Stimulated activated CD4-positive, alpha-beta T cell treated with anti-CD3 and anti-CD28 coated beads, Interleukin-15, amount 100 ng/mL, for 48 hours (primary cell): ENCODE measurements around the gene MORN2.
"Not testable (repeated sequence)": the region's sequence is repeated elsewhere in the genome, so short reads cannot be mapped to it uniquely, and the experiment has no call there.

Experiments
- DNase-seq, 2 donors: peaks; one replicate each; pipeline ENCODE4 v3.0.0-alpha.2; 2020; ENCODE audit warnings: low read depth in 2 of 2

The MORN2 gene

DNA sequence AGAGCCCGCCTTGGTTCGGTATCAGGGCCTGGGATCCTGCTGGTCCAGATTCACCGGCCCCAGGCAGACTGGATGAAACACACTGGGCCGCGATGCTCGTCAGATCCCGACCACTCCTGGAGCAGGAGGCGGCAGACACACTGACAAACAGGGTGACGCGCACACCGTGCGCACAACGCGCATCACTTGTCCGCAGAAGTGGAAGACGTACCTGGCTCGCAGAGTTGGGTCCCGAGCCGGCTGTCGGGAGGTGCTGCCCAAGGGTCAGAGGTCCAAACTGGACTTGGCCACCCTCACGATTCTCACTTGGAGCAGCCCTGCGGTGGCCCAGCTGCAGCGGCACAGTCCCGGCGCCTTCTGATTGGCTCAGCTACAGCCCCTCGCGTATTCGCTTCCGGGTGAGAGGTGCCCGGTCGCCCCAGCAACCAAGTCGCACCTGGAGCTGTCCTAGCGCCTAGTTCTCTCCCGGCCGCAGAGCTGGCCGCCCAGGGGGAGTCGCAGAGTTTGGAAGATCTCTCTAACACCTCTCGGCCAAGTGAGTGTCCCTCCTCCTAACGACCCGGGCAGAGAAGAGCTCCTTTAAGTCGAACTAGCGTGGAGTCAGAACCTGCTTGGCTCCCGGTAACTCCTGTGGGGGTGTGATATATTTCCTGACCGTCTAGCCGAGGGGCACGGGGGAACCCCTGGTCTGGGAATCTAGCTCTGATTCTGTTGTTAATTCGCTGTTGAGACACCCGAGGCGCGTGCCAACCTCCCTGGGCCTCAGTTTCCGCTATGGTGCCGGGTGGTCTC is at the start of gene MORN2, which contains the start of gene DHX57:
Gene MORN2, plus strand, starts transcription at position 401 of the 792 bp plus-strand sequence.
Gene DHX57, minus strand, starts transcription at position 359 of the 792 bp plus-strand sequence. CDS start 7,529 bp downstream, outside the sequence.
- peak; percentile 62 to 76 for DNase-seq

DNA sequence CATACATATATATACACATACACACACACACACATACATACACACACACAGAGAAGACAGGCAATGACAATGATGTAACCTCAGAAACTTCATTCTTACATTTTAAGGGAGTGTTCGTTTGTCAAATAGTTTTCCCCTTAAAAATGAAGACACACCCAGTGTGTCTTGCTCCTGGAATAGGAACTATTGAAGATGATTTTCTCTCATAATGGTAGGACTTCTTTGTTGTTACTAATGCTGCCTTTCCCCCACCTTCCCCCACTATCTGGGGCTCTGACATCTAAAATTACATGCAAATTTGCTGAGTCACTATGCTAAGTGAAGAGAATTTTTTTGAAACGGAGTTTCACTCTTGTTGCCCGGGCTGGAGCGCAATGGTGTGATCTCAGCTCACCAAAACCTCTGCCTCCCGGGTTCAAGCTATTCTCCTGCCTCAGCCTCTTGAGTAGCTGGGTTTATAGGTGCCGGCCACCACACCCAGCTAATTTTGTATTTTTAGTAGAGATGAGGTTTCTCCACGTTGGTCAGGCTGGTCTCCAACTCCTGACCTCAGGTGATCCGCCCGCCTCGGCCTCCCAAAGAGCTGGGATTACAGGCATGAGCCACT is 48.1 kb upstream of the MORN2 start:
- DNase-seq = not testable (repeated sequence)

DNA sequence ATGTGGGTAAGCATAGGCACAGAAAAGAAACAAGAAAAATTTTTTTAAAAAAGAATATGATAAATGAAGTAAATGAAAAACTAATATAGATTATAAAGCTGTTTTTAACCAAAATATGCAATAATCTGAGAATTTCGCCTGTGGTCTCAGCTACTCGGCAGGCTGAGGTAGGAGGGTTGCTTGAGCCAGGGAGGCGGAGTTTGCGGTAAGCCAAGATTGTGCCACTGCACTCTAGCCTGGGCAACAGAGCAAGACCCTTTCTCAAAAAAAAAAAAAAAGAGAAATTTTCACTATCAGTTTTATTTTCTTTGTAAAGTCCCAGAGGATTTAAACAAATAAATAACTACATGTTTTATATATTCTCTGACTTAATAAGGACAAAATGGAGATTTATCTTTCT is 47.3 kb upstream of the MORN2 start:
- DNase-seq = no peak

DNA sequence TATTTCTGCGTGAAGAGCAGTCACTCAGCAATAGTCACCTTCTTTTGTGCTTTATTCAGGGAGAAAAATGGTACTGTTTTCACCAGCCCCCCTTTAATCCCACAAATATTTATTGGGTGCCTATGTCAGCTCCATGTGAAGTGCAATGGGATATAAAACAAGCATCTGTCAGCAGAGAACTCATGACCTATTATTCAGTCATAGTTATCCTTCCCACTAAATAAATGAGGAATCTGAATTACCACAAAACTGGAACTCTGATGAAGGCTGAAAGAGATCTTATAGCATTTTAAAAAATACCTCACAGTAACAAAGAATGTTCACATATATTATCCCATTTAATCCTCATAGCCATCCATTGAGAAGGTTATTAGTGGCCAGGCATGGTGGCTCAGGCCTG is 45.8 kb upstream of the MORN2 start:
- DNase-seq = no peak

DNA sequence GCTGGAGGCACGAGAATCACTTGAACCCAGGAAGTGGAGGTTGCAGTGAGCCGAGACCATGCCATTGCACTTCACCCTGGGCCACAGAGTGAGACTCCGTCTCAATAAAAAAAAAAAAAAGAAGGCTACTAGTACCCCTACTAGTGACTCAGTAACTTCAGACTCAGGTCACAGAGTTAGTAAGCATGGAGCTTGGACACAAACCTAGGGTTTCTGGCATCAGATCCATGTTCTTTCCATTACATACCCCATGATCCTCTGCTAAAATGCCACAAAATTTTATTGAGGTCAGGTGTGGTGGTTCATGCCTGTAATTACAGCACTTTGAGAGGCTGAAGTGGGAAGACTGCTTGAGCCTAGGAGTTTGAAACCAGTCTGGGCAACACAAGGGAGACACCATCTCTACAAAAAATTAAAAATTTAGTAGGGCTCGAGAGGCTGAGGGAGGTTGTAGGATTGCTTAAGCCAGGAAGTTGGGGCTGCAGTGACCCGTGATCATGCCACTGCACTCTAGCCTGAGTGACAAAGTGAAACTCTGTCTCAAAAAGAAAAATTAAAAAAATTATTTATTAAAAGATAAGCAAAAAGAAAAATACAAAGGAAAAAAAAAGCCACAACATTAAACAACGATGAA is 45.1 kb upstream of the MORN2 start:
- DNase-seq = no peak

DNA sequence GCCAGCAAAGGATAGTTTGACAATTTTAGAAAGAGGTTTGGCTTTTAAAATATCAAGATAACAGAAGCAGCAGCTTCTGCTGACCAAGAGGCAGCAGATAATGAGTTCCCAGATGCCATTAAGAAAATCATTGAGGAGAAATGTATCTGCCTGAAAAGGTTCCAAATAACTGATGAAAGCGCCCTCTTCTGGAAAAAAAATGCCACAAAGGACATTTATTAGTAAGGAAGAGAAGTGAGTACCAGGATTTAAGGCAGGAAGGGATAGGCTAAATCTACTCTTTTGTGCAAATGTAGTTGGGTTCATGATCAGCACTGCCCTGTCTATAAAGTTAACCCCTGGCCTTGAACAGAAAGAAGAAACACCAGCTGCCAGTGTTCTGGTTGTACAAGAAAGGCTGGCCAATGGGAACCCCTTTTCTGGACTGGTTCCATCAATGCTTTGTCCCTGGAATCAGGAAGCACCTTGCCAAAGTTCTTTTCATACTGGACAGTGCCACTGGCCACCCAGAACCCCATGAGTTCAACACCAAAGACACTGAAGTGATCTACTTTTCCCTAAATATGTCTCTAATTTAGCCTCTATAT is 40.7 kb upstream of the MORN2 start:
- no peak for DNase-seq

DNA sequence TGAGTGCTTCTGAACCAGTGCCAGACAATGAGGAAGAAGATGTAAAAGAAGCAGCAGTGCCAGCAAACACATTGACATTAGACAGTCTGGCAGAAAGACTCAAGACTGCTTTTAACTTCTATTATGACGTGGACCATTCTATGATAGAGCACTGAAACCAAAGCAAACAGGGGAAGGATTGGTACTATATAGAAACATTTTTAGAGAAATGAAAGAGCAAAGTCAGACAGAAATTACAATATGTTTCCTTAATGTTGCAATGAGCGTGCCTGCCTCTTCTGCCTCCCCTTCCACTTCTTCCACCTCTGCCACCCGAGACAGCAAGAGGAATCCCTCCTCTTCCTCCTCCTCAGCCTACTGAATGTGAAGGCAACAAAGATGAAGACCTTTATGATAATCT is 39.8 kb upstream of the MORN2 start:
- DNase-seq = no peak

DNA sequence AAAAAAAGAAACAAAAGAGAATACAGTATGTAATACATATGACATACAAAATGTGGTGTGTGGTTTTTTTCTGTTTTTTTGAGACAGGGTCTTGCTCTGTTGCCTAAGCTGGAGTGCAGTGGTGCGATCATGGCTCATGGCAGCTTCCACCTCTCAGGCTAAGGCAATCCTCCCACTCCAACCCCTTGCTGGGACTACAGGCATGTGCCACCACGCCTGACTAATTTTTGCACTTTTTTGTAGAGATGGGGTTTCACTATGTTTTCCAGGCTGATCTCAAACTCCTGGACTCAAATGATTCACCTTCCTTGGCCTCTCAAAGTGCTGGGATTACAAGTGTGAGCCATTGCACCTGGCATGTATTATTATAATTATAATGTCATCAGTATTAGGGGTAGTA is 39.0 kb upstream of the MORN2 start:
- DNase-seq = no peak

DNA sequence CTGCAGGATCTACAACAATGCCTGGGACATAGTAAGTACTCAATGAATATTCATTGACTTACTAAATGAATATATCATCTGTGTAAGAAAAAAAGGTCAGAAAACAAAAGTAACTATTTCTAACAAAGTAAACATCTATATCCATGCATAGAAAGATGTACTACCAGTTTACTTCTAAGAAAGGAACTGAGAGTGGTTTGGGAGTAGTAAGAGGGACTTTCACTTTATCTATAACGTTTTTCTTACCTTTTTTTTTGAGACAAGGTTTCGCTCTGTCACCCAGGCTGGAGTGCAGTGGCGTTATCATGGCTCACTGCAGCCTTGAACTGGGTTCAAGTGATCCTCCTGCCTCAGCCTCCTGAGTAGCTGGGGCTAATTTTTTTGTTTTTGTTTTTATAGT is 25.7 kb upstream of the MORN2 start:
- no peak for DNase-seq

DNA sequence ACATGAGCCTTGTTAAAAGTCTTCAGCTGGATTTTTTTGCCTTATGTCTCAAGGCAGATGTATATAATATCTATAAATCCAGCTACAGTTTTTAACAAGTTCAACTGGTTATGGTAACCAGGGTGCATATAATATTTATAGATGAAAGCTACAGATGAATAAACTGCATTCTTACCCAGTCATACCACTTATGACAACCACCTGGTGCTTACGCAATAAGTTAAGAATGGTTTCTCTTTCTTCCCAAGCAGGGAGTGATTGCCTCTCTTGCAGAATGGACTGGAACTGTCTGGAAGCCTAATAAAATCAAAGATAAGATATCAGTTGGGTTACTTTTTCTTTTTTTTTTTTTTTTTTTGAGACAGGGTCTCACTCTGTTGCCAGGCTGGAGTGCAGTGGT is 19.6 kb upstream of the MORN2 start:
- no peak for DNase-seq

DNA sequence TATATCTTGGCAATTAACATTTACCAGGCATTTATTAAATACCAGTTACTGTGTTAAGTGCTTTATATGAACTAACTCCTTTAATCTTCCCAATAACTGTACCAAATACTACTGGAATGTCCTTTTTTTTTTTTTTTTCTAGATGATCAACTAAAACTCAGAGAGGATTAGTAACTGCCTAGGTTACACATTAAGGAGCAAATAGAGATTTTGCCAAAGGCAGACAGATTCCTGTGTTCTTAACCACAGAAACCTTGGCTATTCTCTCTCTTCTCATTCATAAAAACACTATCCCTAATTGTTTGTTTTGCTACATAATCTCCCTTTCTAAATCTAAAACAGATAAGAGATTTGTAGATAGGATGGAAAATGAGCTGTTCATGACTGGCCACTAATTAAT is 13.3 kb upstream of the MORN2 start:
- no peak for DNase-seq

DNA sequence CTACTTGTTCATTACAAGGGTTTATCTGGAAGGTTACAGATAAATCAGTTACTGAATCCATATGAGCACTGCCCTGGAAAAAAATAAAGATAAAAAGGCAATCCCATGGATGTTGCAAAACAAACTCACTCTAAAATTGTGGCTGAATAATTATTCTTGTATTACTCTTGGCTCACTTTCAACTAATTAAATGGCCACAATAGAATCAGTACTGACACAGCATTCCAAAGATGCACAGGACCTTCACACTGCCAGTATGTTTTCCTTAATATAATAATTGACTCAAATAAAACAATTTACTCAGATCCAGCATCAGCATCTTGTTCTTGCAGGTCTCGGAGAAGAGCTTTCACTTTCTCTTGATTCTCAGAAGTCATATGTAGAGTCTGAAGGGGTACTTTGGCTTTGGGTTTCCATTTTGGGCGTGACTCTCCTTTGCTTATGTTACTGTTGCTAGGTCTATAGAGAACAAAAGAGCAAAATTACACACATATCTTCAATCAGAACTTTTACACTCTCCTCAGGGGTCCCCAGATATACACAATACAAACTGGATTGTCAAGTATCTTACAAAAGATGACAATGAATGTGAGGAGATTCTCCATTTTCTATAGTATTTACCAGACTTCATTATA is 12.6 kb upstream of the MORN2 start:
- no peak for DNase-seq

DNA sequence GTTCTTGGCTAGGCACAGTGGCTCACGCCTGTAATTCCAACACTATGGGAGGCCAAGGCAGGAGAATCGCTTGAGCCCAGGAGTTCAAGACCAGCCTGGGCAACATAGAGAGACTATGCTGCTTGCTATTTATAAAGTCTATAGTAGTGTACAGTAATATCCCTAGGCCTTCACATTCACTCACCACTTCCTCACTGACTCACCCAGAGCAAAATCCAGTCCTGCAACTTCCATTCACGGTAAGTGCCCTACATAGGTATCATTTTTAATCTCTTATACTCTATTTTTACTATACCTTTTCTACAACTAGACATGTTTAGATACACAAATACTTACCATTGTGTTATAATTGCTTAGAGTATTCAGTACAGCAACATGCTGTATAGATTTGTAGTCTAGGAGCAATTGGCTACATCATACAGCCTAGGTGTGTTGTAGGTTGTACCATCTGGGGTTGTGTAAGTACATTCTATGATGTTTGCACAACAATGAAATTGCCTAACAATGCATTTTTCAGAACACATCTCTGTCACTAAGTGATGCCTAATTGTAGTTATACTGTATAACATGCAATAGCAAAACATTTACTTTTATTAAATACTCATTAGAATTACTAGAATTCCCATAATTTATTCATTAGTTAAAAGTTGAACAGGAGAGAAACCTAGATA is 8.9 kb upstream of the MORN2 start:
- no peak for DNase-seq

DNA sequence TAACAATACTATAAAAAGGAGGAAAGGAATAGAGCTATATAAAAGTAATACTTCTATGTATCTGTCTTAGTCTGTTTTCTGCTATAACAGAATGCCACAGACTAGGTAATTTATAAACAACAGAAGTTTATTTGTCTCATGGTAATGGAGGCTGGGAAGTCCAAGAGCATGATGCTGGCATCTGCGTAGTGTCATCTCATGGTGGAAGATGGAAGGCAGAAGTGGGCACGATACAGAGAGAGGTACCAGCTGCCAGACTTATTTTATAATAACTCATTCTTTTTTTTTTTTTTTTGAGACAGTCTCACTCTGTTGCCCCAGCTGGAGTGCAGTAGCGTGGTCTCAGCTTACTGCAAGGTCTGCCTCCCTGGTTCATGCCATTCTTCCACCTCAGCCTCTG is 4.3 kb upstream of the MORN2 start:
- DNase-seq = no peak

DNA sequence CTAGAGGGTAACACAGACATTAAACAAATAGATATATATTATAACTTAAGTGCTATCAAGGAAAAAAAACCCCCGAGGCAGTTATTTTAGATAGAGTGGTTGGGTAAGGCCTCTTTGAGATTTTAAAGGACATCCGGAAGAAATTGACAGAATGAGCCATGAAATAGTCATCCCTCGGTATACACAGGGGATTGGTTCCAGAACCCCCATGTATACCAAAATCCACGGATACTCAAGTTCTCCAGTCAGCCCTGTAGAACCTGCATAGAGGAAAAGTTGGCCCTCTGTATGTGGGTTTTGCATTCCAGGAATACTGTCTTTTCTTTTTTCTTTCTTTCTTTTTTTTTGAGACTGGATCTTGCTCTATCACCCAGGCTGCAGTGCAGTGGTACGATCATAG is 2.0 kb upstream of the MORN2 start:
- no peak for DNase-seq

DNA sequence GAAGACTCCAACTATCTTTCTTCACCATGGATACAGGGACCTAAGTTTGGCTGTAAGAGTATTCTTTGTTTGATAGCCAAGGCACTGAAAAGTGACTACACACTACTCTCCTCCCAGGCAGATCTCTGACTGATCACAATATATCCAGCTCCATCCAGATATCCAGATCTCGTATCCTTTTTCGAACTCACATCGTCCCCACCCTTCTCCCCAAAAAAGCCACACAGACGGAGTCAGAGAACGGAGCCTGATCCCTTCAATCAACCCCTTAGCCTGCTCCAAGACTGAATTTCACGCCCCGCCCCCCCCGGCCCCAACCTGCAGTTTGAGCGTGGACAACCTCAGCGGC is 575 bp upstream of the MORN2 start:
- DNase-seq = no peak

DNA sequence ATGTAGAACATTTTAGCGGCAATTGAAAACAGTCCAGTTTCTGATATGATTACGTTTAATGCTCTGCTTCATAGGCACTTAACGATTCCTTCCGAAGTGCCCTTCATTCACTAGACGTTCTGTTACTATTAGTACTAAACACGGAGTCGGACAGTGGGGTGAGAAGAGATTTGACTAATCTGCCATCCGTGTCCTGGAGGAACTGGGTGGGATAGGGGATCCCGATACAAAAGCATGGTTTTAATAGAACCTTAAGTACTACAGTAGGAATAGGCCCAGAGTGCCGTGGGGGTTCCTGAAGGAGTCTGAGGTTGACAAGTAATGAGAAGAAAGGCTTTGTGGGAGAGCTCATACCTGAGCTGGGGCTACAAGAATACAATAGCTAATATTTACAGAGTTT is 631 bp downstream of the MORN2 start:
- DNase-seq = no peak

DNA sequence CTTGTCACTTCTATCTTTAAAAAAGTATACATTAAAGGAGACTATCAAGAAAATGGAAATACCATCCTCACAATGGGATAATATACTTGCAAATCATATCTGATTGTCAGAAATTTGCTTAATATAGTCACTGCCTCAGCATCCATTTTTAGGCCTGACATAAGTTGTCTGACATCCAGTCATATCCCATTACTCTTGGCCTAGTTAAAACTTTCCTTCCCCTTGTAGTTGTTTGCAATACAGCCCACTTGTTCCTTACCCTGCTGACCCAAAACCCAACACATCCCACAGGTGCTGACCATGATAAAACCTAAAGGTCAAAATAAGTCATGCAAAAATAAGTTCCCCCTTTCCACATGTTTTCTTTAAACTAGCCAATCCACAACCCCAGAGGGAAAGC is 10.3 kb downstream of the MORN2 start:
- DNase-seq = no peak

DNA sequence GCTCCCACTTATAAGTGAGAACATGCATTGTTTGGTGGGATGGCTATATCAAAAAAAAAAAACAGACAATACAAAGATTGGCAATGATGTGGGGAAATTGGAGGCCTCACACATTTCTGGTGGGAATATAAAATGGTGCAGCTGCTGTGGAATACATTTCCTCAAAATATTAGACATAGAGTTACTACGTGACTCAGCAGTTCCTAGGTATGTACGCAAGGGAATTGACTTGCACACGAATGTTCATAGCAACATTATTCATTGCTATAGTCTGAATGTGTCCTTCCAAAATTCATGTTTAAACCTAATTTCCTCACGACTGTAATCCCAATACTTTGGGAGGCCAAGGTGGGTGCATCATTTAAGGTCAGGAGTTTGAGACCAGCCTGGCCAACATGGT is 11.6 kb downstream of the MORN2 start:
- no peak for DNase-seq

DNA sequence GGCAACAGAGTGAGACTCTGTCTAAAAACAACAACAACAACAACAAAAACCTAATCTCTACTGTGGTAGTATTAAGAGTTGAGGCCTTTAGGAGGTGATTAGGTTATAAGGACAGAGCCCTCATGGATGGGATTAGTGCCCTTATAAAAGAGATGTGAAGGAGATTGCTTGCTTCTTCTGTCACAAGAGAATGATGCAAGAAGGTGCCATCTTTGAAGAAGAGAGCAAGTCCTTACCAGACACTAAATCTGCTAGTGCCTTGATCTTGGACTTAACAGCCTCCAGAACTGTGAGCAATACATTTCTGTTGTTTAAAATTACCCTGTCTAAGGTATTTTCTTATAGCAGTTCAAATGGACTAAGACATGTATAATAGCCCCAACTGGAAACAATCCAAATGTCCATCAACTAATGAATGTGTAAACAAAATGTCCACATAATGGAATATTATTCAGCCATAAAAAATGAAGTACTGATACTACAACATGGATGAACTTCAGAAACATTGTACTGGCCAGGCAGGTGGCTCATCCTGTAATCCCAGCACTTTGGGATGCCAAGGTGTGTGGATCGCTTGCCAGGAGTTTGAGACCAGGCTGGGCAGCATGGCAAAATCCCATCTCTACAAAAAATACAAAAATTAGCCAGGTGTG is 12.3 kb downstream of the MORN2 start:
- no peak for DNase-seq

DNA sequence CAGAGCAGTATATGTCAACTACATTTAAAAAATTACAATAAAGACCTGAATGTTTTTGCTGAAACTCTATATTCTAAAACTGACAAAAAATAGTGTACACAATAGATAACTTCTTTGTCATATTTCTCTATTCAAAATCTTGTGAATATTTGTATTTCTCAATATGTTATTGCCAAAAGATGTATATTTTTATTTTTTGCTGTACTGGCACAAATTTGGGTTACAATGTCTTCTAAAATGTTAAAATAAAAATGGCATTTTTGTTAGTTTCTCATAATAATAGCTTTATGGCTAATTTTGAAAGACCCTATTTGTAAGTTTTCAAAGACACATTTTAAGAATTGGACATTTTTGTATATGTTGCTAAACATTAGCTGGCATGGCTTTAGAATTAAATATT is 13.3 kb downstream of the MORN2 start:
- DNase-seq = no peak
